OCI-LY3 (cell line): ENCODE measurements around the gene MUC6.

Experiments
- H2AFZ ChIP-seq: fragments of 200-600, 300-600 bp; shearing (Covaris generic); 2 replicates; pipeline ENCODE4 v1.6.0; 2014; ENCODE audit warnings: antibody characterized with exemption, low read depth, low read length
- H3K27ac ChIP-seq: fragments of 200-600, 300-600 bp; sonication (generic); 2 replicates; pipeline ENCODE4 v1.5.1; 2014; ENCODE audit warnings: mild to moderate bottlenecking, low read length, moderate library complexity, mixed read lengths
- H3K27me3 ChIP-seq: fragments of 200-600, 300-600 bp; sonication (generic); 2 replicates; pipeline ENCODE4 v1.6.1; 2014; ENCODE audit warnings: low read depth, low read length, mixed read lengths
- H3K36me3 ChIP-seq: fragments of 200-600, 300-600 bp; sonication (generic); replicated peaks from 2 replicates; pipeline ENCODE3; 2014; ENCODE audit warnings: low read depth, low read length, mixed read lengths
- H3K4me1 ChIP-seq: fragments of 300-600, 200-600 bp; sonication (generic); 2 replicates; pipeline ENCODE4 v1.6.1; 2014; ENCODE audit warnings: low read length, mixed read lengths
- H3K4me2 ChIP-seq: fragments of 200-600, 300-600 bp; sonication (generic); 2 replicates; pipeline ENCODE4 v1.6.1; 2014; ENCODE audit warnings: low read length, mixed read lengths
- H3K4me3 ChIP-seq: fragments of 300-600, 200-600 bp; sonication (generic); 2 replicates; pipeline ENCODE4 v1.5.1; 2014; ENCODE audit warnings: antibody characterized with exemption, mild to moderate bottlenecking, low read length, moderate library complexity
- H3K79me2 ChIP-seq: fragments of 300-600, 200-600 bp; shearing (Covaris generic); 2 replicates; pipeline ENCODE4 v1.6.1; 2014; ENCODE audit warnings: mild to moderate bottlenecking, low read length, mixed read lengths
- H3K9ac ChIP-seq: fragments of 300-600, 200-600 bp; shearing (Covaris generic); 2 replicates; pipeline ENCODE4 v1.6.0; 2014; ENCODE audit warnings: mild to moderate bottlenecking, low read length, moderate library complexity
- H3K9me3 ChIP-seq: fragments of 200-600, 300-600 bp; shearing (Covaris generic); 2 replicates; pipeline ENCODE4 v1.6.1; 2014; ENCODE audit warnings: low read length, mixed read lengths; ENCODE audit not compliant: insufficient read depth
- H4K20me1 ChIP-seq: fragments of 200-600, 300-600 bp; sonication (generic); 2 replicates; pipeline ENCODE4 v1.6.1; 2016; ENCODE audit warnings: low read length, mixed read lengths; ENCODE audit not compliant: insufficient read depth
- EZH2phosphoT487 ChIP-seq: fragments of 200-600 bp; shearing (Covaris generic); IDR thresholded peaks from 2 replicates; pipeline ENCODE4 v1.6.1; 2018; ENCODE audit warnings: antibody characterized with exemption, mixed run types, low read depth
- TF ChIP-seq, protein P1 (sequence below): fragments of 200-600, 300-600 bp; sonication (generic); IDR thresholded peaks from 2 replicates; pipeline ENCODE4 v1.5.1; 2014; ENCODE audit warnings: antibody characterized with exemption, low read length, low read depth

The MUC6 gene

GRCh38 chr11:1008803-1009145 lies 27.7 kb downstream of the MUC6 start:
- TF ChIP-seq, protein P1, sequence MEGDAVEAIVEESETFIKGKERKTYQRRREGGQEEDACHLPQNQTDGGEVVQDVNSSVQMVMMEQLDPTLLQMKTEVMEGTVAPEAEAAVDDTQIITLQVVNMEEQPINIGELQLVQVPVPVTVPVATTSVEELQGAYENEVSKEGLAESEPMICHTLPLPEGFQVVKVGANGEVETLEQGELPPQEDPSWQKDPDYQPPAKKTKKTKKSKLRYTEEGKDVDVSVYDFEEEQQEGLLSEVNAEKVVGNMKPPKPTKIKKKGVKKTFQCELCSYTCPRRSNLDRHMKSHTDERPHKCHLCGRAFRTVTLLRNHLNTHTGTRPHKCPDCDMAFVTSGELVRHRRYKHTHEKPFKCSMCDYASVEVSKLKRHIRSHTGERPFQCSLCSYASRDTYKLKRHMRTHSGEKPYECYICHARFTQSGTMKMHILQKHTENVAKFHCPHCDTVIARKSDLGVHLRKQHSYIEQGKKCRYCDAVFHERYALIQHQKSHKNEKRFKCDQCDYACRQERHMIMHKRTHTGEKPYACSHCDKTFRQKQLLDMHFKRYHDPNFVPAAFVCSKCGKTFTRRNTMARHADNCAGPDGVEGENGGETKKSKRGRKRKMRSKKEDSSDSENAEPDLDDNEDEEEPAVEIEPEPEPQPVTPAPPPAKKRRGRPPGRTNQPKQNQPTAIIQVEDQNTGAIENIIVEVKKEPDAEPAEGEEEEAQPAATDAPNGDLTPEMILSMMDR, result no peak
- no peak for TF ChIP-seq EZH2phosphoT487
- Histone ChIP-seq H3K4me1 (no peaks in the 10 kb centered on the region), H3K79me2 (no peaks in the 10 kb centered on the region), H2AFZ (no peak overlapping the region), H3K9ac (no peak overlapping the region), H4K20me1 (no peaks in the 10 kb centered on the region), H3K9me3 (no peaks in the 10 kb centered on the region), H3K27ac (no peak overlapping the region), H3K27me3 (no peaks in the 10 kb centered on the region), H3K36me3 (peaks cover 4% of the 10 kb centered on the region), H3K4me2 (no peak overlapping the region), H3K4me3 (no peak overlapping the region)

DNA sequence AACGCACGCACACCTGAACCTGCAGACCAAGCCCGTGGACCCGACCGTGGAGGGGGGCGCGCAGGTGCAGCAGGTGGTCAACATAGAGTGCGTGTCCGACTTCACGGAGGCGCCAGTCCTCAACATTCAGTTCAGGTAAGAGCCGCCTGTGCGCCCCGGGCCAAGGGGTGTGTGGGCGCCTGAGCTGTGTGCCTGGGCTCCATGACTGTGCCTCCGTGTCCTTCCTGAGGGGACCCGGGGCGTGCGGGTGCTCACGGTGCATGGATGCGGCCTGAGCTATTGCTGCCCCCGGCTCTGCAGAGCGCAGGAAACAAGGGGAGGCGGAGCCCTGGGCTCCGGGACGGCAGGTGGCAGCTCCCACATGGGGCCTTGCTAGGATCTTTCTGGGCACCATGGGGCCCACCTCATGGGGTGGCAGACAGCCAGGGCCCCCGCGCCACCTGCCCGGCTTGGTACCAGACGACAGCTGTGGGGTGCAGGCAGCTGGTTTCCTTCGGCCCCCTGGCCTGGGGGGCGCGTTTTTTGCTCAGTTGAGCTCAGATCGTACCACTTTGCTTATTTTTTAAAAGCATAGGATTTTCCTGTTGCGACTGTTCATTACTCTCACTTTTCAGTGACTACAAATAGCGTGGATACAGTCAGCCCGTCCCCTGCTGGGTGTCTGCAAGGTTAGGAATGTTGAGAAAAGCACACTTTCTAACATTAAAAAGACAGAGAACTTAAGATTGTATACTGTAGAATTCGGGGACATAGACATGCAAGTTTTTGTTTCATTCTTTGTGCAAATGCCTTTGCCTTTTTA lies 28.3 kb downstream of the MUC6 start:
- no peak overlapping the region for H3K27ac ChIP-seq
- H3K4me2 ChIP-seq, result no peak overlapping the region
- no peaks in the 10 kb centered on the region for H4K20me1 ChIP-seq
- H3K9me3 ChIP-seq, result no peaks in the 10 kb centered on the region
- H2AFZ ChIP-seq, result no peak overlapping the region
- peaks cover 4% of the 10 kb centered on the region for H3K36me3 ChIP-seq
- H3K79me2 ChIP-seq, result no peaks in the 10 kb centered on the region
- H3K27me3 ChIP-seq, result no peaks in the 10 kb centered on the region
- no peaks in the 10 kb centered on the region for H3K4me1 ChIP-seq
- no peak overlapping the region for H3K9ac ChIP-seq
- TF ChIP-seq, protein P1, result no peak
- no peak for TF ChIP-seq EZH2phosphoT487
- H3K4me3 ChIP-seq, result no peak overlapping the region

- Histone ChIP-seq H3K27ac (no peak overlapping the region), H2AFZ (no peak overlapping the region), H3K27me3 (no peaks in the 10 kb centered on the region), H3K36me3 (peaks cover 4% of the 10 kb centered on the region), H3K9ac (no peak overlapping the region), H3K4me1 (no peaks in the 10 kb centered on the region), H3K9me3 (no peaks in the 10 kb centered on the region), H3K79me2 (no peaks in the 10 kb centered on the region), H3K4me2 (no peak overlapping the region), H3K4me3 (no peak overlapping the region), H4K20me1 (no peaks in the 10 kb centered on the region)
- TF ChIP-seq, protein P1, result no peak
- TF ChIP-seq EZH2phosphoT487, result no peak
These were observed 29.2 kb downstream of the MUC6 start for GRCh38 chr11:1007279-1007678.

GRCh38 chr11:1006762-1007161 lies 29.8 kb downstream of the MUC6 start:
- H2AFZ ChIP-seq, result no peak overlapping the region
- H3K4me3 ChIP-seq, result no peak overlapping the region
- peaks cover 4% of the 10 kb centered on the region for H3K36me3 ChIP-seq
- no peaks in the 10 kb centered on the region for H3K79me2 ChIP-seq
- H3K4me1 ChIP-seq, result no peaks in the 10 kb centered on the region
- TF ChIP-seq, protein P1, result no peak
- no peak for TF ChIP-seq EZH2phosphoT487
- no peak overlapping the region for H3K4me2 ChIP-seq
- no peaks in the 10 kb centered on the region for H3K9me3 ChIP-seq
- no peaks in the 10 kb centered on the region for H4K20me1 ChIP-seq
- H3K9ac ChIP-seq, result no peak overlapping the region
- no peak overlapping the region for H3K27ac ChIP-seq
- no peaks in the 10 kb centered on the region for H3K27me3 ChIP-seq
